A172 (cell line): ENCODE measurements around the gene P2RY4. TPM values are rescaled to one million over a fixed set of nuclear protein-coding genes. Genes with fewer than 3 reads are reported as not detected.
"Not testable (repeated sequence)": the region's sequence is repeated elsewhere in the genome, so short reads cannot be mapped to it uniquely, and the experiment has no call there.

Experiments used
- DNase-seq: peaks from one replicate; pipeline ENCODE4 v3.0.0-alpha.2; 2015; ENCODE audit warnings: low spot score
- total RNA-seq: library from RNA; depleted of rRNA; stranded (reverse); fragments of >200 nt; shearing (Covaris generic); gene quantifications from 2 replicates; pipeline ENCODE4 v1.2.3, GENCODE V29; 2014; rRNA removed

Gene P2RY4
- total RNA-seq = not detected in 2 replicates

GRCh38 chrX:70260104-70260503 lies at the start of gene P2RY4:
Gene P2RY4 (minus strand): TSS chrX:70260204. CDS start chrX:70259624, 580 bp downstream.
- no peak for DNase-seq

GRCh38 chrX:70301716-70302115 lies 41.7 kb upstream of the P2RY4 start:
- no peak for DNase-seq

DNA sequence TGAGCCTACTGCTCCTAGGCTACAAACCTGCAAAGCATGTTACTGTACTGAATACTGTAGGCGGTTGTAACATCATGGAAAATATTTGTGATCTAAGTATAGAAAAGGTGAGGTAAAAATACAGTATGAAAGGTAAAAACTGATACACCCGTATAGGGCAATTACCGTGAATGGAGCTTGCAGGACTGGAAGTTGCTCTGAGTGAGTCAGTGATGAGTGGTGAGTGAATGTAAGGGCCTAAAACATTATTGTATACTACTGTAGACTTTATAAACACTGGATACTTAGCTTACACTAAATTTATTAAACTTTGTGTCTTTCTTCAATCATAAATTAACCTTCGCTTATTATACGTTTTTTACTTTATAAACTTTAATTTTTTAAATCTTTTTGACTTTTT lies 33.6 kb upstream of the P2RY4 start:
- DNase-seq = no peak

- no peak for DNase-seq
These were observed 32.8 kb upstream of the P2RY4 start for GRCh38 chrX:70292788-70293187.

- DNase-seq = peak; percentile 72
These were observed 30.1 kb upstream of the P2RY4 start, which contains the start of the genes KIF4A and PDZD11 for GRCh38 chrX:70289793-70290770. Gene KIF4A (plus strand): TSS chrX:70290104. CDS start chrX:70290459, 355 bp downstream. Gene PDZD11 (minus strand): TSS chrX:70289927. CDS start chrX:70289341, 586 bp downstream.

DNA sequence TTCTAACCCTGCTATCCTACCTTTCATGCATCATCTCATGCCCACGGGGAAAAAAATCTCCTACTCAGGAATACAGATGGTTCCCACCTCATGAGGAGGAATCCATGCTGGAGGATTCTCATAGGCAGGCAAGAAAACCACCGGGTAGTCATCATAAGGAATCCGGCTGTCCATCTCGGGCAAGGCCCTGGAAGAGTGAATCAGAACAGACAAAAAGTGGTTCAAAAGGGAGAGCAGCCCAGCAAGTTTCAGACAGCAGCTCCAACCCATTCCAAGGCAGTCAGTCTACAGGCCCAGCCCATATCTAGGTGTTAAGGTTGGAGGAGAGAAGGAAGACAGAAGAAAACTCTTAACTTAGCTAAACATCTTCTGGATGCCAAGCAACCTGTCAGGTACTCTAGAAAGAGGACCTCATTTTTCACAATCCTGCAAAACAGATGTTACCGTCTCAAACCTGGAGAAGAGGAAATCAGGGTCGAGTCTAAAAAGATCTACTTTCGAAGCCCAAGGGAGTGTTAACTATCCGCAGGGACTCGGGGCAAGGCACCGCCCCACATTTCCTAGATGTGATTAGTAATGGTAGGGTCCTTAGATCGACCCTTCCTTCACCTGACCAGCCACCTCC lies 29.3 kb upstream of the P2RY4 start:
- DNase-seq = no peak

- DNase-seq = no peak
These were observed 21.9 kb upstream of the P2RY4 start, which contains the start of gene RAB41 for GRCh38 chrX:70281951-70282350. Gene RAB41 (plus strand): TSS chrX:70282172. CDS start chrX:70282218, 46 bp downstream.

DNA sequence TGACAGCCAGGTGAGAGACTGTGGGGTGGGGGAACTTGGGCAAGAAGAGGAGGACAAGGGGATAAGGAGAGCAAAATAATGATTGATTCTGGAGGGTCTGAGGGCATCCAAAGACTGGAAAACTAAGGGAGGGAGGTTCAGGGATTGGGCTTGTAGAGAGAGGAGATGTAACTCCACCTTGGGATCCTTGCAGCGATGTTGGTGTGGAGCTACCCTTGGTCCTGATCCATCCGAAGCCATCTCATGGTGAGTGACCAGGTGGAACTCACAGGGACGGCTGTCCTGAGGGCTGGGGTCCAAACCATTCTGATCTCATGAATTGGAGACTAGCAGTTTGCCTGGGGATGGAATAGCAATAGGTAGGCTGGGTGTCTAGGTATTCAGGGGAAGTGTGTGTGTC lies 20.6 kb upstream of the P2RY4 start:
- DNase-seq = no peak

GRCh38 chrX:70279081-70279480 lies 19.1 kb upstream of the P2RY4 start:
- DNase-seq = no peak

GRCh38 chrX:70274029-70274428 lies 14.0 kb upstream of the P2RY4 start:
- not testable (repeated sequence) for DNase-seq

GRCh38 chrX:70268034-70268433 lies 8.0 kb upstream of the P2RY4 start, which contains the start of gene ARR3:
Gene ARR3 (plus strand): TSS chrX:70268334. CDS start chrX:70269386, 1,052 bp downstream.
- DNase-seq = no peak

DNA sequence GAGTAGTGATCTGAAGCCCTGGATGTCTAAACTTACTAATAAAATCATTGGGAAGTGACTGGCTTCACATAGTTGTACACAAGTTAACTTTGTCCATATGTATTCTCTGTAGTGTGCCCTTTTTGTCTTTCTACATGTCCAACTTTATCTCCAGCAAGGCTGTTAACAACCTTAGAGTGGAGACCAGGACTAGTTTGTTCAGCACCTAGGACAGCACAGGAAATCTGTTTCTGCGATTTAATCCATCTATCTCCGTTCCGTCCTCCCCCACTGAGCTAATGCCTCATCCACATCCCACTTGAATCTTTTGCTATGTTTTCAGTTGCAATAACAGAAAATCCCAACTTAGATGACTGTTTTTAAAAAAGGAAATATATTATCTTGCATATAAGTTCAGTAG lies 4.8 kb upstream of the P2RY4 start:
- DNase-seq = no peak

DNA sequence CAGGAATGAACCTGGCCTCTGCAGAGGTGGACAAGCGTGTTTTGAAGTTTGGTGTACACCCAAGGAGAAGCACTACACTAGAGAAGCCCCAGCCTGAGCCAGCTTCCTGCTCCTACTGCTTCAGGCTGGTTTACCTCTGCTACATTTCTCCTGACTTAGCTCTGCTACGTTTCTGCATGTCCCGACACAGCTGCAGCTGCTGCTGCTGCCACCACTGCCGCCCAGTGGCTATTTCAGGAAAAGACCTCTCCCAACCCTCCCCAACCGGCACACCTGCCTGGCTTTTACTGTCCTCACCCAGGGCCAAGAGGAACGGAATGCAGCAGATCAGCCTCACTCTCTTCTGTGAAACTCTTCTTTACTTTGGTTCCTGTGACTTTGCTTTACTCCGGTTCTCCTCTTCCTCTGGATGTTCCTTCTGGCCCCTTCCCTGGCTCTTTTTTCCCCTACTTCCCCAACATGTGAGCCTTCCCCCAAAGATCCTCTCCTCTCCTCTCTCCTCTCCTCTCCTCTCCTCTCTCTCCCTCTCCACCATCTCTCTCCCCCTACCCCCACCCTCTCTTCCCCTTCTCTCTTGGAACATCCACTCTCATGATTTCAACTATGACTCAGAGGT lies 3.1 kb upstream of the P2RY4 start:
- DNase-seq = peak; percentile 36

GRCh38 chrX:70257423-70258288 lies 2.3 kb downstream of the P2RY4 start:
- DNase-seq = no peak

DNA sequence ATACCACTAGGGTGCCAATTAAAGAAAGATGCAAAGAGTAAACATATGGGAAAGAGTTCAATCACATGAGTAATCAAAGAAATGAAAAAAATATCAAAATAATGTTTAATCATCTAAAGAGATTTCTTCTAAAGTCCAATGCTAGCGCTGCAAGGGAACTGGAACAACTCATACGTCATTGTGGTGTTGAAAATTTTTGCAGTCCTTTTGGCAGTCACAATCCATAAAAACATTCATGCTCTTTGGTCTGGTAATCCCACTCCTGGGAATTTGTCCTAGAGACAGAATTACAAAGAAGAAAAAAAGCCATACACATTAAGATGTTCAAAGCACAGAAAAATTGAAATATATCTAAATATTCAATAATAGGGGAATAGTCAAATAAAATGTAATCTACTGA lies 4.6 kb downstream of the P2RY4 start:
- DNase-seq = no peak

GRCh38 chrX:70254909-70255308 lies 5.1 kb downstream of the P2RY4 start:
- no peak for DNase-seq

DNA sequence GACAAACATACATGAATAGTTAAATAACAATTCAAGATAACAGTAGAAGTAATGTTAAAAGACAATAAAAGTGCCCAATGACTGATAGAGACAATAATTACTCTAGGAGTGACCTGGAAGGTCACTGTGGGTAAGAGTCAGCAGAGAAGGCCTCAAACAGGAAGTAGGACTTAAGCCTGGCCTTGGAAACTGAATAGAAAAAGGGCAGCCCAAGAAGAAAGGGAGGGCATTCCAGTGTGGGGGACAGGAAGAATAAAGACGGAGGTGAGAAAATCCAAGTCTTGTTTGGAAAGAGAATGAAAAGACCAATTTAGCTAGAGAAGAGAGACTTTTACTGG lies 6.0 kb downstream of the P2RY4 start:
- no peak for DNase-seq

- DNase-seq = peak; percentile 14
These were observed 6.5 kb downstream of the P2RY4 start for GRCh38 chrX:70253377-70254062.

GRCh38 chrX:70252491-70252890 lies 7.5 kb downstream of the P2RY4 start:
- DNase-seq = no peak

GRCh38 chrX:70247252-70247651 lies 12.8 kb downstream of the P2RY4 start:
- no peak for DNase-seq

- no peak for DNase-seq
These were observed 15.1 kb downstream of the P2RY4 start for GRCh38 chrX:70244881-70245280.
